ENCODE data around the gene OR10A4. TPM values are rescaled to one million over a fixed set of nuclear protein-coding genes. Genes with fewer than 3 reads are reported as not detected.
"Not testable (repeated sequence)": the region's sequence is repeated elsewhere in the genome, so short reads cannot be mapped to it uniquely, and the experiment has no call there.

The OR10A4 gene
- total and polyA plus RNA-seq, 9 of the 15 experiments (the other 6 are each of a cell fraction or from before 2014, with no cell fraction given), result not detected

- H3K27me3 ChIP-seq (ENCODE audit: control insufficient read depth in 2 of 2, insufficient read depth in 2 of 2, low read length in 2 of 2); H3K79me2 ChIP-seq (ENCODE audit: control insufficient read depth, insufficient read depth, low read length); in situ Hi-C loops (cut with MboI); H3K4me3 ChIP-seq; H4K20me1 ChIP-seq (replicated peaks; ENCODE audit: control insufficient read depth, insufficient read depth, low read length); ATAC-seq; H3K4me2 ChIP-seq (ENCODE audit: insufficient read depth, low read length); H3K9me1 ChIP-seq (ENCODE audit: control insufficient read depth, insufficient read depth, low read length); H3K9ac ChIP-seq (ENCODE audit: insufficient read depth in 1 of 2, low read depth in 2 of 2, low read length in 2 of 2); FAIRE-seq; H3K36me3 ChIP-seq (ENCODE audit: control insufficient read depth, insufficient read depth, low read length); H3K27ac ChIP-seq (ENCODE audit: extremely low read depth, low read depth, low read length); BruUV-seq (replicated peaks); DNase-seq (ENCODE audit: extremely low read depth in 1 of 4, low spot score in 3 of 4); H3K4me1 ChIP-seq (replicated peaks in 1 of 2; ENCODE audit: control insufficient read depth in 2 of 2, insufficient read depth in 2 of 2, low read length in 2 of 2); H3K9me3 ChIP-seq (replicated peaks; ENCODE audit: control insufficient read depth, insufficient read depth, low read depth, low read length): not testable (repeated sequence)
- WGBS (ENCODE audit: insufficient coverage, low coverage, missing lambda C conversion rate), result 10% methylated on average over 12 of the region's 13 CpGs
- 0 out of 2 replicates have a peak overlapping the region, but pooled peaks have one; percentile 32 for H2AFZ ChIP-seq (ENCODE audit: low read depth, low read length)
- CTCF ChIA-PET (ENCODE audit: low intra/inter-chr PET ratio), result interaction anchor here (0.6 kb wide), 1 partner anchor 1291 kb away, joined by 3 read pairs; no protein-coding TSS in a partner anchor
- POLR2A ChIA-PET, result interaction anchor here (0.9 kb wide), 1 partner anchor 16 kb away, joined by 3 read pairs; no protein-coding TSS in a partner anchor
- intact Hi-C loops (cut with micrococcal nuclease), result loop anchor here (10.0 kb wide), 1 partner anchor 90 kb away; no protein-coding TSS in a partner anchor
Measured at GRCh38 chr11:6904804-6905203, 28.4 kb downstream of the OR10A4 start.

- ATAC-seq (no peak; the same call in 2 of the 3 replicates), FAIRE-seq (no peak), DNase-seq (ENCODE audit: extremely low read depth in 1 of 4, low spot score in 3 of 4) (no peak)
- no peaks in the 10 kb centered on the region for H3K36me3 ChIP-seq (ENCODE audit: control insufficient read depth, insufficient read depth, low read length)
- H3K4me2 ChIP-seq (ENCODE audit: insufficient read depth, low read length), result no peak overlapping the region
- no peak overlapping the region for H3K4me3 ChIP-seq
- H3K79me2 ChIP-seq (ENCODE audit: control insufficient read depth, insufficient read depth, low read length), result no peaks in the 10 kb centered on the region
- 41% methylated on average over 3 of the region's 3 CpGs for WGBS (ENCODE audit: insufficient coverage, low coverage, missing lambda C conversion rate)
- H2AFZ ChIP-seq (ENCODE audit: low read depth, low read length), result no peak overlapping the region
- no peaks in the 10 kb centered on the region for H4K20me1 ChIP-seq (replicated peaks; ENCODE audit: control insufficient read depth, insufficient read depth, low read length)
- intact Hi-C loops (cut with micrococcal nuclease) (no loop called here), in situ Hi-C loops (cut with MboI) (no loop called here)
- POLR2A ChIA-PET, result interaction anchor here (1.0 kb wide), 1 partner anchor 15 kb away, joined by 3 read pairs; the partner anchor contains the start of gene ZNF215
- no peak overlapping the region for H3K27ac ChIP-seq (ENCODE audit: extremely low read depth, low read depth, low read length)
- no peak for TF ChIP-seq NRF1 (conservative IDR thresholded peaks at IDR 0.05 in 1 of 2, IDR thresholded peaks at IDR 0.05 in 1 of 2)
- TF ChIP-seq ARID1B (IDR thresholded peaks at IDR 0.05), result no peak
- TF ChIP-seq C11orf30 (IDR thresholded peaks at IDR 0.05; ENCODE audit: low read depth), result peak; percentile 64; the same call in 1 of the 2 replicates
- no peak for TF ChIP-seq MEF2A (IDR thresholded peaks at IDR 0.05; ENCODE audit: control insufficient read depth, low read depth, low read length)
- TF ChIP-seq ZNF316 (IDR thresholded peaks at IDR 0.05), result peak; percentile 61
- no peaks in the 10 kb centered on the region for H3K4me1 ChIP-seq (replicated peaks in 1 of 2; ENCODE audit: control insufficient read depth in 2 of 2, insufficient read depth in 2 of 2, low read length in 2 of 2)
- BruUV-seq (replicated peaks), result no TSS peak
- H3K27me3 ChIP-seq (ENCODE audit: control insufficient read depth in 2 of 2, insufficient read depth in 2 of 2, low read length in 2 of 2), result no peaks in the 10 kb centered on the region
- no peaks in the 10 kb centered on the region for H3K9me1 ChIP-seq (ENCODE audit: control insufficient read depth, insufficient read depth, low read length)
- CTCF ChIA-PET (ENCODE audit: low intra/inter-chr PET ratio), result no interaction called here
- H3K9ac ChIP-seq (ENCODE audit: insufficient read depth in 1 of 2, low read depth in 2 of 2, low read length in 2 of 2), result no peak overlapping the region
- no peaks in the 10 kb centered on the region for H3K9me3 ChIP-seq (replicated peaks; ENCODE audit: control insufficient read depth, insufficient read depth, low read depth, low read length)
Measured at GRCh38 chr11:6911378-6911777, 35.0 kb downstream of the OR10A4 start.
